ENCODE measurements around the gene WDHD1.

GRCh38 chr14:55066223-55066622, 39.3 kb upstream of the WDHD1 start:
- no peak for TF ChIP-seq PATZ1 (CRISPR knock-in tag; IDR thresholded peaks at IDR 0.05; ENCODE audit: borderline replicate concordance)
- TF ChIP-seq ESRRG (CRISPR knock-in tag; IDR thresholded peaks at IDR 0.05), result no peak
- TF ChIP-seq OSR1 (CRISPR knock-in tag; IDR thresholded peaks at IDR 0.05), result no peak
- TF ChIP-seq ZNF8 (CRISPR knock-in tag; IDR thresholded peaks at IDR 0.05), result no peak
- TF ChIP-seq TCF4 (CRISPR knock-in tag; IDR thresholded peaks at IDR 0.05; ENCODE audit: borderline replicate concordance), result no peak
- no peak for TF ChIP-seq RARB (CRISPR knock-in tag; IDR thresholded peaks at IDR 0.05)
- TF ChIP-seq ZNF565 (CRISPR knock-in tag; conservative IDR thresholded peaks at IDR 0.05; ENCODE audit: low read depth), result no peak
- no peak for TF ChIP-seq CREB5 (CRISPR knock-in tag; IDR thresholded peaks at IDR 0.05; ENCODE audit: low read depth)
- TF ChIP-seq PPARA (CRISPR knock-in tag; IDR thresholded peaks at IDR 0.05; ENCODE audit: borderline replicate concordance), result no peak
- TF ChIP-seq ZFP30 (CRISPR knock-in tag; IDR thresholded peaks at IDR 0.05), result no peak
- TF ChIP-seq ARNTL (CRISPR knock-in tag; IDR thresholded peaks at IDR 0.05; ENCODE audit: borderline replicate concordance, low read depth), result no peak
- TF ChIP-seq CSRNP3 (CRISPR knock-in tag; IDR thresholded peaks at IDR 0.05), result no peak
- TF ChIP-seq POU6F1 (CRISPR knock-in tag; IDR thresholded peaks at IDR 0.05; ENCODE audit: borderline replicate concordance, low read depth), result no peak
- no peak for TF ChIP-seq TOX (CRISPR knock-in tag; IDR thresholded peaks at IDR 0.05; ENCODE audit: borderline replicate concordance)

Measured in SK-N-SH treated with all-trans-retinoic acid at 6 μM for 48 hours (cell line).